ENCODE measurements around the gene SRSF10. TPM values are rescaled to one million over a fixed set of nuclear protein-coding genes. Genes with fewer than 3 reads are reported as not detected.

The SRSF10 gene
- total and polyA plus RNA-seq, 9 of the 15 experiments (the other 6 are each of a cell fraction or from before 2014, with no cell fraction given), result 154 to 264 (median 205) TPM

GRCh38 chr1:23959461-23960290 is 20.5 kb downstream of the SRSF10 start, which contains the start of gene PNRC2 (continued):
- TF ChIP-seq MITF (IDR thresholded peaks at IDR 0.05), result no peak; the same call in 1 of the 2 replicates
- TF ChIP-seq DACH1 (IDR thresholded peaks at IDR 0.05; ENCODE audit: partially characterized antibody), result no peak
- no peak for TF ChIP-seq TGIF2 (CRISPR knock-in tag; IDR thresholded peaks at IDR 0.05)
- TF ChIP-seq ZNF584 (CRISPR knock-in tag; IDR thresholded peaks at IDR 0.05; ENCODE audit: low read depth), result no peak; the same call in 1 of the 2 replicates
- TF ChIP-seq ZNF384 (IDR thresholded peaks at IDR 0.05; ENCODE audit: low read depth, low read length), result no peak
- no peak for TF ChIP-seq ZNF3 (CRISPR knock-in tag; IDR thresholded peaks at IDR 0.05)
- TF ChIP-seq ELF4 (CRISPR knock-in tag; IDR thresholded peaks at IDR 0.05), result no peak; the same call in 1 of the 2 replicates
- TF ChIP-seq SRSF1 (IDR thresholded peaks at IDR 0.05; ENCODE audit: low read depth, low read length), result 0 out of 2 replicates have a peak, but pooled peaks have one; percentile 47
- peak; percentile 96 for TF ChIP-seq KAT8 (IDR thresholded peaks at IDR 0.05; ENCODE audit: low read depth)
- peak; percentile 76; the same call in 1 of the 2 replicates for TF ChIP-seq PREB (CRISPR knock-in tag; IDR thresholded peaks at IDR 0.05)
- TF ChIP-seq ZNF785 (CRISPR knock-in tag; IDR thresholded peaks at IDR 0.05), result no peak
- peak; percentile 52; the same call in 1 of the 2 replicates for TF ChIP-seq ZNF316 (IDR thresholded peaks at IDR 0.05)
- TF ChIP-seq E2F3 (CRISPR knock-in tag; IDR thresholded peaks at IDR 0.05), result 0 out of 2 replicates have a peak, but pooled peaks have one; percentile 28
- TF ChIP-seq RFX5 (IDR thresholded peaks at IDR 0.05; ENCODE audit: low read depth, low read length), result peak; percentile 97
- TF ChIP-seq MEIS2 (IDR thresholded peaks at IDR 0.05; ENCODE audit: partially characterized antibody), result no peak
- TF ChIP-seq AFF1 (IDR thresholded peaks at IDR 0.05; ENCODE audit: low read depth in 1 of 2, partially characterized antibody in 2 of 2), result peak; percentile 44 to 85
- 0 out of 2 replicates have a peak, but pooled peaks have one; percentile 36 for TF ChIP-seq ZNF57 (CRISPR knock-in tag; IDR thresholded peaks at IDR 0.05)
- no peak for TF ChIP-seq KDM1A (IDR thresholded peaks at IDR 0.05)
- TF ChIP-seq THRAP3 (IDR thresholded peaks at IDR 0.05; ENCODE audit: borderline replicate concordance), result no peak; the same call in 1 of the 2 replicates
- TF ChIP-seq KLF13 (tag; IDR thresholded peaks at IDR 0.05; ENCODE audit: borderline replicate concordance, low read depth), result 0 out of 2 replicates have a peak, but pooled peaks have one; percentile 32
- peak; percentile 98 for TF ChIP-seq ZFX (CRISPR knock-in tag; IDR thresholded peaks at IDR 0.05)

All from K562 (cell line).